Activated CD8-positive, alpha-beta memory T cell treated with anti-CD3 and anti-CD28 coated beads, Interleukin-2, amount 10 ng/mL, durations not matched to agents 7 days and 5 days (primary cell): ENCODE measurements around the gene HEXD. TPM values are rescaled to one million over a fixed set of nuclear protein-coding genes. Genes with fewer than 3 reads are reported as not detected.
"Not testable (repeated sequence)": the region's sequence is repeated elsewhere in the genome, so short reads cannot be mapped to it uniquely, and the experiment has no call there.

Experiments used
- ATAC-seq: fragments of 150-1000 bp; cut with Tn5 transposase; one replicate; pipeline ENCODE4 v1.10.0; 2021; ENCODE audit warnings: moderate library complexity
- CTCF ChIA-PET: fragments of 350-600 bp; sonication (Branson Sonifier 250); formaldehyde crosslinking; loops from one replicate; lab custom pipeline; 2021; ENCODE audit warnings: antibody characterized with exemption; lab: Charles Lee
- DNase-seq: peaks from one replicate; pipeline ENCODE4 v3.0.0-alpha.2; 2020
- H3K27ac Mint-ChIP-seq: one replicate; pipeline ENCODE4 v1.8.0; 2021; ENCODE audit warnings: mild to moderate bottlenecking, mixed read lengths
- H3K27me3 Mint-ChIP-seq: one replicate; pipeline ENCODE4 v1.8.0; 2021; ENCODE audit warnings: mixed read lengths
- H3K36me3 Mint-ChIP-seq: one replicate; pipeline ENCODE4 v1.8.0; 2021; ENCODE audit warnings: mild to moderate bottlenecking, mixed read lengths
- H3K4me1 Mint-ChIP-seq: one replicate; pipeline ENCODE4 v1.8.0; 2021; ENCODE audit warnings: mixed read lengths
- H3K4me3 Mint-ChIP-seq: one replicate; pipeline ENCODE4 v1.8.0; 2021; ENCODE audit warnings: mild to moderate bottlenecking, moderate library complexity, mixed read lengths
- H3K9me3 Mint-ChIP-seq: one replicate; pipeline ENCODE4 v1.8.0; 2022; ENCODE audit warnings: low read depth, mixed read lengths
- total RNA-seq, 2 experiments: library from RNA; stranded (reverse); gene quantifications; one replicate each; pipeline ENCODE4 v1.2.3, GENCODE V29; 2021

The HEXD gene
- total RNA-seq, 2 experiments from 2014 or later: 50.5 to 72.5 TPM

GRCh38 chr17:82458179-82458884, 40.2 kb downstream of the HEXD start, which contains the start of gene NARF:
Gene NARF, plus strand, starts transcription at chr17:82458741. Its CDS starts 63 bp downstream, at chr17:82458804.
- H3K27ac Mint-ChIP-seq: peak within 1 kb of the TSS; percentile 95
- H3K9me3 Mint-ChIP-seq: no peaks in the 10 kb centered on the region
- peaks cover 41% of the 10 kb centered on the region for H3K36me3 Mint-ChIP-seq
- H3K27me3 Mint-ChIP-seq: no peaks in the 10 kb centered on the region
- CTCF ChIA-PET: interaction anchor here (1.1 to 1.6 kb wide), 2 partner anchors 9 to 36 kb away, joined by 5 read pairs; no protein-coding TSS in a partner anchor
- DNase-seq (peak; percentile 98), ATAC-seq (peak; percentile 97)
- H3K4me3 Mint-ChIP-seq: peak within 1 kb of the TSS; percentile 93
- peaks cover 41% of the 10 kb centered on the region for H3K4me1 Mint-ChIP-seq

- Mint-ChIP-seq H3K4me1 (peaks cover 44% of the 10 kb centered on the region), H3K36me3 (peaks cover 44% of the 10 kb centered on the region), H3K27me3 (no peaks in the 10 kb centered on the region), H3K4me3 (peak overlapping the region; percentile 93), H3K27ac (peak overlapping the region; percentile 90), H3K9me3 (no peaks in the 10 kb centered on the region)
- CTCF ChIA-PET: no interaction called here
- DNase-seq: peak; percentile 66
- ATAC-seq: no peak
Observed at GRCh38 chr17:82458885-82459424, 40.8 kb downstream of the HEXD start.

GRCh38 chr17:82459936-82460335, 41.8 kb downstream of the HEXD start:
- H3K27ac Mint-ChIP-seq, ATAC-seq, DNase-seq, H3K27me3 Mint-ChIP-seq, H3K9me3 Mint-ChIP-seq, H3K4me3 Mint-ChIP-seq: not testable (repeated sequence)
- H3K4me1 Mint-ChIP-seq: peaks cover 52% of the 10 kb centered on the region
- CTCF ChIA-PET: interaction anchor here (0.6 kb wide), 1 partner anchor 735 kb away, joined by 3 read pairs; no protein-coding TSS in a partner anchor
- peaks cover 49% of the 10 kb centered on the region for H3K36me3 Mint-ChIP-seq

DNA sequence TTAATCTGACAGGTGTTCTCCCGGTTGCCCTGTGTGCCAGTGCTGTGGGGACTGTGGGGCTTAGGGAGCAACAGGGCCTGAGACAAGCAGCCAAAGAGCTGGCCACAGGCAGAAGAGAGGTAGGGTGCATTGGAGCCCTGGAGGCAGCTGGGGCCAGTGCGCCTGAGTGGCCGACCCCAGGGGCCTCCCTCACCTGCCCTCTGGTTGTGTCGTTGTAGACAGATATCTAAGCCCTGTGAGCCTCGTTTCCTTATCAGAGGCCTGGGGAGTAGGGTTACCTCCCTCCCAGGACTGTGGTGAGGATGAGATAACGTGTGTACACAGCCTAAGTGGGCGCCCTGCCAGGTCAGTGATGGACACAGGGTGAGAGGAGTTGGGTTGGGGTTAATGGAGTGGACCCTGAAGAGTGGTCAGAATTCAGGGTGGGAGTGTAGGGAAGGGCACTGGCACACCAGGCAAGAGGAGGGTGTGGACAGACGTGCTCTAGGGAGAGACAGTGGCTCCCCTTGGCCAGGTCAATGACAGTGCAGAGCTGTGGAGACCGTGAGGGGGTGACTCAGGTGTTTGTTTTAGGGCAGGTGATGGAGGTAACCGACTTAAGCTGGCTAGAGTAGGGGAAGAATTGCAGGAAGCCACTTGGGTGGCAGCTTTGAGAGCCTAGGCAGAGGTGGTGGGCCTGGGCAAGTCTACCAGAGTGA, 43.8 kb downstream of the HEXD start:
- Mint-ChIP-seq H3K4me1 (peaks cover 45% of the 10 kb centered on the region), H3K36me3 (peaks cover 55% of the 10 kb centered on the region), H3K27ac (no peak overlapping the region), H3K9me3 (no peaks in the 10 kb centered on the region), H3K4me3 (no peak overlapping the region), H3K27me3 (no peaks in the 10 kb centered on the region)
- DNase-seq (no peak), ATAC-seq (no peak)
- CTCF ChIA-PET: interaction anchor here (1.3 kb wide), 1 partner anchor 89 kb away, joined by 3 read pairs; no protein-coding TSS in a partner anchor

DNA sequence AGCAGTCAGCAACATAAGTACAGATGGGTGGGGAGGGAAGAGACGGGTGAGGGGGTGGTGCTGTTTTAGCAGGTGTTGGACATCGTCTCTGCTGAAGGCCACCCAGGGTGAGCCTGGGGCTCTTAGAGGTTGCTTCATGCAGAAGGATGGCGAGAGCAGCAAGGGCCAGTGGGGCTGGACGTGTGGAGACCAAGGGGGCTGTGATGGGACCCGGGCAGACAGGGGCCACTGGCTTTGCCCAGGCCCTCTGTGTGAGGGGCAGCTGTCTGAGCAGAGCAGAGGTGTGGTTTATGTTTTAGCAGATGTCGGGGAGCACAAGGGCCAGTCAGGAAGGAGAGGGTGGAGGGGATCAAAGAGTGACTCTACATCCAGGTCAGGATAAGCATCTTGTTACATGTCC, 45.2 kb downstream of the HEXD start:
- peaks cover 35% of the 10 kb centered on the region for H3K4me1 Mint-ChIP-seq
- no peaks in the 10 kb centered on the region for H3K9me3 Mint-ChIP-seq
- H3K27ac Mint-ChIP-seq: no peak overlapping the region
- H3K4me3 Mint-ChIP-seq: no peak overlapping the region
- DNase-seq (no peak), ATAC-seq (no peak)
- H3K27me3 Mint-ChIP-seq: no peaks in the 10 kb centered on the region
- CTCF ChIA-PET: no interaction called here
- H3K36me3 Mint-ChIP-seq: peaks cover 60% of the 10 kb centered on the region

DNA sequence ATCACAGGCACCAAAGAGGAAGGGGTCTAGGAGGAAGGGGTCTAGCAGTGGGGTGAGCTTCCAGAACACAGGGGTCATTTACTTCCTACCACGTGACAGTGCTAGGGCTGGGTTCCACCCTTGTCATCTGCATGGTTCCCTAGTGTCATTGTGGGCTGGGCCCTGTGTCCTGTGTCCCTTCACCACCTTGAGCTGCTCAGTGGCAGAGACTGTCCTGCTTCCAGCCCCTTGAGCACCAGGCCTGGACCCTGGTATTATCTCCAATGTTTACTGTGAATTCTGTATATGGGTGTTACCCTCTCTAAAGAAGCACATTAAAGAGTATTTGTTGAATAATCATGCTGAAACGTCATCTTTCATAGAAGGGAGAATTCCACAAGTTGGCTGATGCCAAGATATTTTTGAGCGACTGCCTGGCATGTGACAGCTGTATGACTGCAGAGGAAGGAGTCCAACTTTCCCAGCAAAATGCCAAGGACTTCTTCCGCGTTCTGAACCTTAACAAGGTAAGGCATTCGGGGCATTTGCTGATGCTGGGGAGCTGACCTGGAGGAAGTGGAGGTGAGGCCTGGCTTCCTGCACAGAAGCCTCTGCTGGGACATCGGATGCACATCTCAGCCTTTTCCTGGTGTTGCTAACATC, 45.9 kb downstream of the HEXD start:
- Mint-ChIP-seq H3K36me3 (peaks cover 65% of the 10 kb centered on the region), H3K9me3 (no peaks in the 10 kb centered on the region), H3K4me3 (no peak overlapping the region), H3K27me3 (no peaks in the 10 kb centered on the region), H3K4me1 (peaks cover 39% of the 10 kb centered on the region), H3K27ac (no peak overlapping the region)
- CTCF ChIA-PET: no interaction called here
- no peak for DNase-seq
- no peak for ATAC-seq

DNA sequence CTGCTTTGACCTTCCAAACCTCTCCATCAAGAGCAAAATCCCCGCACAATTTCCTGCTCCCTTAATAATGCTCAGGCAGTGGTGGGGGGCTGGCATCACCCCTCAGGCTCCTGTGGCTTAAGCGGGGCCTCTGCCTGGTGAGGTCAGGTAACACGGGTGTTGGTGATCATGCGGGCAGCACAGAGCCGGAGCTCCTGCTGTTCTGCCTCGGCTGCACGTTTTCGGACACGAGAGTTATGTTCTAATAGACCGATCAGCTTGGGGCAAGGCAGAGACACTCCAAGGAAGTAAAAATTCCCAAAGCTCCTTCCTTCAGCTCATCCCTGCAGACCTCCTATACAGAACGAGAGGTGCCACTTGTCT, 46.4 kb downstream of the HEXD start:
- CTCF ChIA-PET: no interaction called here
- peaks cover 36% of the 10 kb centered on the region for H3K4me1 Mint-ChIP-seq
- no peak overlapping the region for H3K4me3 Mint-ChIP-seq
- no peaks in the 10 kb centered on the region for H3K9me3 Mint-ChIP-seq
- DNase-seq: no peak
- peaks cover 65% of the 10 kb centered on the region for H3K36me3 Mint-ChIP-seq
- no peaks in the 10 kb centered on the region for H3K27me3 Mint-ChIP-seq
- no peak for ATAC-seq
- no peak overlapping the region for H3K27ac Mint-ChIP-seq

- Mint-ChIP-seq H3K27me3 (no peaks in the 10 kb centered on the region), H3K36me3 (peaks cover 66% of the 10 kb centered on the region), H3K4me1 (peaks cover 33% of the 10 kb centered on the region), H3K27ac (no peak overlapping the region), H3K4me3 (no peak overlapping the region), H3K9me3 (no peaks in the 10 kb centered on the region)
- ATAC-seq (no peak), DNase-seq (no peak)
- CTCF ChIA-PET: no interaction called here
Observed at GRCh38 chr17:82465023-82465603, 47.0 kb downstream of the HEXD start.

DNA sequence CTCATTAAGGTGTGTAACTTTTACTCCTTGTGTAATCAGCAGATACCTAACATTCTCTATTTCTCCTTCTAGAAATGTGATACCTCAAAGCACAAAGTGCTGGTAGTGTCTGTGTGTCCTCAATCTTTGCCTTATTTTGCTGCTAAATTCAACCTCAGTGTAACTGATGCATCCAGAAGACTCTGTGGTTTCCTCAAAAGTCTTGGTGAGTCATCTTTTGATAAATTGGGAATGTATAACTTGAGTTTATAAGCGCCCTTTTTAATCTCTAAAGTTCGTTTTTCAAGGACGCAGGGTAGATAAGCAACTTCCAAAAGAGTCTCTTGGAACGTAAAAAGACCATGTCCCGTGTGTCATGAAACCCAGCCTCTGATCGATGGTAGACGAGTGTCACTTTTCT, 50.5 kb downstream of the HEXD start:
- Mint-ChIP-seq H3K27ac (no peak overlapping the region), H3K36me3 (peaks cover 51% of the 10 kb centered on the region)
- DNase-seq: no peak

GRCh38 chr17:82470065-82470464, 51.9 kb downstream of the HEXD start:
- H3K4me1 Mint-ChIP-seq: peaks cover 8% of the 10 kb centered on the region
- CTCF ChIA-PET: interaction anchor here (0.6 kb wide), 1 partner anchor 615 kb away, joined by 3 read pairs; no protein-coding TSS in a partner anchor
- ATAC-seq (no peak), DNase-seq (no peak)
- peaks cover 47% of the 10 kb centered on the region for H3K36me3 Mint-ChIP-seq
- H3K9me3 Mint-ChIP-seq: no peaks in the 10 kb centered on the region
- no peaks in the 10 kb centered on the region for H3K27me3 Mint-ChIP-seq
- H3K4me3 Mint-ChIP-seq: no peak overlapping the region
- H3K27ac Mint-ChIP-seq: no peak overlapping the region

More for the DNA sequence above, 50.5 kb downstream of the HEXD start:
- ATAC-seq: no peak
- Mint-ChIP-seq H3K4me3 (no peak overlapping the region), H3K4me1 (peaks cover 17% of the 10 kb centered on the region), H3K27me3 (no peaks in the 10 kb centered on the region), H3K9me3 (no peaks in the 10 kb centered on the region)
- CTCF ChIA-PET: no interaction called here

DNA sequence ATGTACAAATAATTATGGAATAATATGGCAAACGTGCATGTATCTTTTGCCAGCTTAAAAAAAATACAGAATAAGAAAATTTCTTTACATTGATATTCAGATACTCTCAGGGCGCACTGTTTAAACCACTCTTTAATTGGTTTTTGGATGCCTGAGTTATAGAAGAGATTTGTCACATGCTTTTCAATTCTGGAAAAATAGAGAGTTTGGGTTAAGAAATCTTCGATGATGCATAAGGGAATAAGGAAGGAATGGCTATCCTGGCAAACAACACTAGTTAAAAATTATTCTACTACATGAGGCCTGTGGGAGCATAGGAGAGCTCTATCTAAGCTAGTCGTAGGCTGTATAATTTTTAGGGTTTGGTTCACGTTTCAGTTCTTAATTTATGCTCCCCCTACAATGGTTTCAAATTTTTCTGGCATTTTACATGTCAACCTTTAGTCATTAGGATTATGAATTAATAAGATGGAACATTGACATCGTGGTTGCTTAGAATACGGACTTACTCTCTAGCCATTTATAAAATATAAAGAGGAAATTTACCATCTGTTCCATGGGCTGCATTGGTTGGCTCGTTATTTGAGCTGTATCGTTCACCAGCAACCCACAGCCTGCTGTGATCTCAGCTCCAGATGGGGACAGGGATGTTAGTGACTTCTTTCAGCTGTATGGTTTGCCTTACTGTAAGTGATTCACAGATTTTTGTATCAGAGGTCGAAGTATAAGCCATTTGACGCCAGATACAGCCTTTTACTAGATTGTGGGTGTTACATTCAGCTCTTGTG, 56.3 kb downstream of the HEXD start:
- Mint-ChIP-seq H3K9me3 (no peaks in the 10 kb centered on the region), H3K36me3 (peaks cover 35% of the 10 kb centered on the region), H3K27ac (no peak overlapping the region), H3K4me1 (peaks cover 25% of the 10 kb centered on the region), H3K4me3 (no peak overlapping the region), H3K27me3 (no peaks in the 10 kb centered on the region)
- ATAC-seq (no peak), DNase-seq (no peak)
- CTCF ChIA-PET: no interaction called here

GRCh38 chr17:82475458-82475857, 57.3 kb downstream of the HEXD start:
- CTCF ChIA-PET: no interaction called here
- H3K4me1 Mint-ChIP-seq: peaks cover 28% of the 10 kb centered on the region
- no peaks in the 10 kb centered on the region for H3K27me3 Mint-ChIP-seq
- no peak overlapping the region for H3K27ac Mint-ChIP-seq
- no peak overlapping the region for H3K4me3 Mint-ChIP-seq
- ATAC-seq (no peak), DNase-seq (no peak)
- H3K9me3 Mint-ChIP-seq: no peaks in the 10 kb centered on the region
- peaks cover 36% of the 10 kb centered on the region for H3K36me3 Mint-ChIP-seq
